GM18870 (cell line): ENCODE results near the gene SYCP2.

Experiments
- ATAC-seq: cut with Tn5 transposase; IDR thresholded peaks from one replicate; pipeline ENCODE4 v1.9.1; 2021; ENCODE audit warnings: moderate library complexity; ENCODE audit not compliant: unreplicated experiment

SYCP2 gene

DNA sequence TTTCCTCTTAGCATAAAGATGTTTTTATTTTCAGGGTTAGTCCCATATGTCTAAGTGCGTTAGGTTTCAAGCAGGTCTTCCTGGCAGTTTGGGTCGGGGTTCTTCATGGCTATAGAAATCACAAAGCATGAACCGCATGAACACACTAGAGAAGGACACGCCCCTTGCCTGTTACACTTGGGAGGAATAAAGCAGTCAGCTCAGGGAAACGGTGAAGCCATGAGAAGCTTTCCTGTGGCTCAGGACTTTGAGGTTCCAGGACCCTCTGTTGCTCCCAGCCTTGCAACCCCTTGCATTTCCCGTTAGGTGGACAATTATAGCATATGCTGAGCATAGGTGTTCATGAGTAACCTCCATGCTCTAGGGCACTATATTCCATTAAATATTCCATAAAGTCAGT lies 96.7 kb downstream of the SYCP2 start:
- no peak for ATAC-seq

GRCh38 chr20:59835448-59836395 lies 97.7 kb downstream of the SYCP2 start:
- no peak for ATAC-seq

- ATAC-seq, result no peak
Measured at GRCh38 chr20:59835057-59835447, 98.4 kb downstream of the SYCP2 start.

DNA sequence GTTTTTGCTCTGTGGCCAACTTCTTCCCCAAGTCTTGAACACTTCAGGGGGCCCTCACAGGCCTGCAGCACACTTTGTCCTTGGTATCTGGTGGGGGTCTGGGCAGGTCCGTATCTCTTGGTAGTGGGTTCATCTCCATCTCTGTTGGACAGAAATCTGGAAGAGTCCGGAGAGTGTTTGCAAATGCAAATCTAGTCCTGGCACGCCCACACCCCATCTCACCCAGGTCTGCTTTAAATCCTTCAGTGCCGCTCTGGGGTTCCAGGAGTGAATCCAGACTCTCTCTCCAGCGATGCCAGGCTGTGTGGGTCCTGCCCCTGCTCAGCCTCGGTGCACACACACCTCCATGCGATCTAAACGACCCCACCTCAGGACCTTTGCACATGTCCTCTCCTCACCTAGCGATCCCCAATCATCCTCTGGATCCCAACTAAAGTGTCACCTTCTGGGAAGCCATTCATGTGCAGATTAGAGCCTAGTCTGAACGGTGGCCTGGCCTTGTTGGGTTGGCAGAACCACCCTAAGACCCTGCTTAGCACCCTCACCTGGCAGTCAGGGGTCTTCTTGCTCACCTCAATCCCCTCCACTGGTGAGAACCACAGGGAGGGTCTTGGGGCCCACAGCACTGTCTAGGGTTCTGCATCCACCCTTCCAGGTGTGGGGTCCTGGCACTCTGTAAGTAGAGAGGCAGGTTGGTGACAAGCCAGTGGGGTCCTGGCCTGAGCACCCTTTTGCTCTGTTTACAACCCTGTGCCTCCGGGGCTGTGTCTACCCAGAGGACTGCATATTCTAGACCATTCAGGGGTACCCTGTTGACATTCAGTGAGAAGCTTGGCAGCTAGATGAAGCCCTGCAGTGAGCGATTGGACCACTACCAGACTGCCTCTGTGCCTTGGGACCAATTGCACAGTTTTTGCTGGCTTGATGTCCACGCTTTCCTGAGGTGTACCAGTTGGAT lies 100.8 kb downstream of the SYCP2 start:
- ATAC-seq, result no peak

- ATAC-seq, result no peak
Measured at GRCh38 chr20:59831916-59832270, 101.5 kb downstream of the SYCP2 start.

GRCh38 chr20:59831024-59831915 lies 102.2 kb downstream of the SYCP2 start:
- no peak for ATAC-seq

GRCh38 chr20:59830665-59831023 lies 102.8 kb downstream of the SYCP2 start:
- no peak for ATAC-seq

DNA sequence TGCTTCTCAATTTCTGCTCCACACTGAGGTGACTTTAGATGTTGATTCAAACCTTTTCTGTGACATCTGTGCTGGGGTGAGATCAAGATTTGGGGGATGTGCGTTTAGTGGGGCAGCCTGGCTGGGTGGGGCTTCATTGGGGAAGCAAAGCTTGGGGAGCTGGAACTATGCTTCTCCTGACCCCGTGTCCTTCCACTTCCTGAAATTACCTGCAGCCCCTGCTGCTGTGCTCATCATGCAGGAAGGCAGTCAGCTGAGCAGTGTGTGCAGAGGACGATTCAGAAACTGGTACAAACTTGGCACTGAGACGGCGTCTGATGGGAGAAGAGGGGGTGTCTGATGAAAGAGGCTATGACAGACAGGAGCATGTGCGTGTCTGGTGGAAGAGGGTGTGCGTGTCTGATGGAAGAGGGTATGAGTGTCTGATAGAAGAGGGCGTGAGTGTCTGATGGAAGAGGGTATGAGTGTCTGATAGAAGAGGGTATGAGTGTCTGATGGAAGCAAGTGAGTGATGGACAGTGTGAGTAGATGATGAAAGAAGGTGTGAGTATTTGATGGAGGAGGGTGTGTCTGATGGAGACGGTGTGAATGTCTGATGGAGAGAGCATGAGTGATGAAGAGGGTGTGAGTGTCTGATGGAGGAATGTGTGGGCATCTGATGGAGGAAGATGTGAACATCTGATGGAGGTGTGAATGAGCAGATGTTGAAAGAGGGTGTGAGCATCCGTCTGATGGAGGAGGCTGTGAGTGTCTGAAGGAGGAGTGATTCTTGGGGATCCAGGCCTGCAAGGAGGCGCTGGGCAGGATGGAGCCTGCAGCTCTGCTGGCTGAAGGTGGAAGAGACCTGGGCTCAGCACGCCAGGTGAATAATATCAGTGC lies 103.4 kb downstream of the SYCP2 start:
- ATAC-seq, result no peak

- no peak for ATAC-seq
Measured at GRCh38 chr20:59829054-59829785, 104.2 kb downstream of the SYCP2 start.

DNA sequence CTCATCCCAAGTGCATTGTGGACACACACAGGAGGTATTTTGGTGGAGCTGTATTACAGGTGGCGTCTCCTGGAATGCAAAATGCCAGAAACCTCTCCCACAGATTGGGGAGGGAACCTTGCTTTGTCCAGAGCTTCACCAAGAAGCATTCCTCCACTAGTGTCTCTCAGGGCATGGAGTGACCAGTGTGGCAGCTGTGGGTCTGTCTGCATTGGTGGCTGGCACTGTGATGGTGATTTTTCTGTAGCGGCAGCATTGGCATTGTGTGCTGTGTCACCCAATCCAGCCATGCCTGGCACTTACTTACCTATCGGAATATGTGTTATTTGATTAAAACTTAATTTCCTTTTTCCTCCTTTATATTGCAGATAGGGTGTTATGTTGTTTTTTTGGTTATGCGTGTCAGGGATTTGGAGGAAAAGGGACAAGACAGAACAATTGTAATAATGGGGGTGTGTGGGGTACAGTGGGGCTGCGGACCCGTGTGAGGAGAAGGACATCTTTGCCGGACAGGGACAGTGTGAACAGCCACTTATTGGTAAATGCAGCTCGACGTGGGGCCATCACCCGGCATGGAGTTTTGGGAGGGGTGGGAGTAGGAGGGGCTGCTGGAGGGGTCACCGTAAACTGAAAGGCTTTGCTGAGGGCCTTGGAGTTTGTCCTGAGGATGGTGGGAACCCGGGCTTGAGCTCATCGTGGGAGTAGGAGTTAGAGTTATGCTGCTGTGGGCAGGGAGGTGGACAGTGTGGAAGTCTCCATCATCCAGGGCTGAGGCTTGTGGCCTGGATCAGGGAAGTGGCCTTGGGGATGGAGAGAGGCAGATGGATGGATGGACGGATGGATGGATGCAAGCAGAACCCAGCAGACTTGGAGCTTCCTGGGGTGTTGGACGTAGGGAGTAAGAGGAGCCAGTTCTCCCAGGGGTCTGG lies 105.0 kb downstream of the SYCP2 start:
- ATAC-seq, result no peak

DNA sequence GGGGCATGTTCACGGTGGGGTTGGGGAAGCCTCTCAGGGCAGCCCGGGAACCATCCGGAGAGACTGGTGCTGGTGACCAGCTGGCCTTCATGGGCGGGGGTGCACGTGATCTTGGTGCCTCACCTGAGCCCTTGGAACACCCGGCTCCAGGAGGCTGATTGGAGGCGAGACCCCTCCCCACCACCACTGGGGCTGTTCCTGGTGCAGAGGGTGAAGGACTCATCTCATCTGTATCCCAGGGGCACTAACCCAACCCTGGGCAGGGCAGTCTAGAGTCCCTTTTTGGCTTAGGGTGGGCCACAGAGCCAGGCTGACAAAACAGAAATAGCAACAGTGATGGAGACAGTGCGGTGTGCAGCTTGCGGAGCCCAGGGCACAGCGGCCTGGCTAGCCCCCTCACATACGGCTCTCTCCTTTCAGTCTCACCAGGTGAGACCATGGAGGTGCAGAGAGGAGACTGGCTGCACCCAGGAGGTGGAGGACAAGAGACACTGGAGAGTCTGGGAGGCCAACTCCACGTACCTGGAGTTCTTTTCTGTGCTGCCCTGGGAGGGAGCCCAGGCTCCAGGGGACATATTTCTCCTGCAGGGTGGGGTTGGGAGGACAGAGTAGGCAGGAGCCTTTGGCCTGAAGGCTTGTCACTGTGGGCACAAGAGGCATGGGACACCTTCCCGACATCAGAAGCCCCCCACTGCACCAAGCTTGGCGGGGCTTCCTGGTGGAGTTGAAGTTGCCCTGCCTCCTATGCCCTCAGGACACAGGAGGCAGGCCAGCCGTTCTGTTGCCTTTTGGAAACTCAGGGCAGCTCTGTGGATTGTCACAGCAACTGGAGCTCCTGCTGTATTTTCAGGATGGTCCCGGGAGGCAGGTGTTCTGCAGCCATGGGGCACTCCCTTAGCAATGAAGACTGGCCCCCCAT lies 106.0 kb downstream of the SYCP2 start:
- ATAC-seq, result no peak

GRCh38 chr20:59825944-59826759 lies 107.3 kb downstream of the SYCP2 start:
- ATAC-seq, result no peak

- ATAC-seq, result no peak
Measured at GRCh38 chr20:59825563-59825920, 107.9 kb downstream of the SYCP2 start.

- ATAC-seq, result no peak
Measured at GRCh38 chr20:59824711-59825562, 108.5 kb downstream of the SYCP2 start.

DNA sequence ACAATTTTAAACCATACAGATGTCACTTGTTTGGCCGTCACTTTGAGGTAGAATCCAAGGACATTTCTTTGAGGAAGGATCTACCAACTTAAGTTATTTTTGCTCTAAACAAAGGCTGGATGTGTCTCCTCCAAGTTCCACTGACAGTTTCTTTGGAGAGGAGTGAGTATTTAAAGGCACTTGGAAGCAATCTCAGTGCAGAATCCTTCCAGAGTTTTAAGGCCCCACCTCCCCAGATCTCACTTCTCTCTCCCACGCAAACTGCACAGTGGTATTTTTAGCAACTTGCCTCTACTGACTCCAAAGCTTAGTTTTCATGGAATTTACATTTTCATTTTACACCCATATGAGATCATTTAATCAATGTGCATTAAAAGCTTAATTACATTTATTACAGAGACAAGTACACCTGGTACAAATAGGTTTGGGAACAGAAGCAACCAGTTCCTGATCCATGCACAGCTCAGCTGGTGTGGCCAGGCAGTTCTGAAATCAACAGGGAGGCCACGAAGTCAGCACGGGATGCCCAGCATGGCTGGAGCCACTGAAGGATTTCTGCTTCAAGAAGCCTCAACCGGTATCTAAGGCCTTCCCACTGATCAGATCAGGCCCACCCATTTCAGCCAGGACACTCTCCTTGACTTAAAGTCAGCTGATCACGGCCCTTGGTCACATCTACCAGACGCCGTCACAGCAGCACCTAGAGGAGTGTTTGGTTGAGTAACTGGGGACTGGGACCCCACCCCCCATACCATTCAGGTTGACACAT lies 109.8 kb downstream of the SYCP2 start:
- no peak for ATAC-seq
